ENCODE measurements around the gene GLRX5. TPM values are rescaled to one million over a fixed set of nuclear protein-coding genes. Genes with fewer than 3 reads are reported as not detected.
A peak's percentile ranks its signal among the peaks of the same experiment; 100 is the strongest.

GLRX5 gene
- total RNA-seq, 3 donors from 2014 or later: 37.3 to 45.1 (median 40.7) TPM

- Mint-ChIP-seq H3K27me3 (ENCODE audit: low read depth) (no peaks in the 10 kb centered on the region), H3K4me1 (ENCODE audit: low read depth) (peaks cover 25% of the 10 kb centered on the region), H3K9me3 (no peaks in the 10 kb centered on the region), H3K36me3 (ENCODE audit: insufficient read depth) (peaks cover 6% of the 10 kb centered on the region), H3K4me3 (no peak overlapping the region)
- no peak for DNase-seq
- no peak for ATAC-seq
Observed at GRCh38 chr14:95541932-95542930, 7.4 kb downstream of the GLRX5 start.

GRCh38 chr14:95543021-95543420 lies 8.2 kb downstream of the GLRX5 start:
- Mint-ChIP-seq H3K9me3 (no peaks in the 10 kb centered on the region), H3K27me3 (ENCODE audit: low read depth) (no peaks in the 10 kb centered on the region), H3K36me3 (ENCODE audit: insufficient read depth) (peaks cover 7% of the 10 kb centered on the region), H3K4me3 (no peak overlapping the region), H3K4me1 (ENCODE audit: low read depth) (peaks cover 20% of the 10 kb centered on the region)
- ATAC-seq (no peak), DNase-seq (no peak)

DNA sequence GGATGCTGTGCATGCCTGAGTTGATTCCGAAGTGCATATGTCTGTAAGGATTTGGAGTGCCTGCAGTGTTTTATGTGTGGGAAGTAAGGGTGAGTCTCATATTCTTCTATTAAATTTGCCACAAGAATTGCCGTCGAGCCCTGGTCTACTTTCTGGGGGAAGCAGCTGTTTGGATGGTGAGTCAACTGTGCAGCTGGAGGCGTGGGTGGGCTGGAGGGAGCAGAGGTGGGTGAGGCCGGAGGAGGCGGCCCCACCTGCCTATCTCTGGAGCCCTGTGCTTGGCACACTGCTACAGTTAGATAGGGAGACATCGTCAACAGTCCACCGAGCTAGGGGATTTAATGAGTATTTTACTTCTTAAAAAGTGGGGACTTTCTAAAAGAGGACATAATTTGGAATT lies 9.7 kb downstream of the GLRX5 start:
- H3K36me3 Mint-ChIP-seq (ENCODE audit: insufficient read depth): peaks cover 16% of the 10 kb centered on the region
- ATAC-seq: no peak
- H3K4me1 Mint-ChIP-seq (ENCODE audit: low read depth): peaks cover 13% of the 10 kb centered on the region
- no peaks in the 10 kb centered on the region for H3K27me3 Mint-ChIP-seq (ENCODE audit: low read depth)
- H3K9me3 Mint-ChIP-seq: no peaks in the 10 kb centered on the region
- H3K4me3 Mint-ChIP-seq: no peak overlapping the region
- DNase-seq: no peak

- Mint-ChIP-seq H3K4me3 (no peak overlapping the region), H3K36me3 (ENCODE audit: insufficient read depth) (peaks cover 16% of the 10 kb centered on the region), H3K9me3 (no peaks in the 10 kb centered on the region), H3K27me3 (ENCODE audit: low read depth) (no peaks in the 10 kb centered on the region), H3K4me1 (ENCODE audit: low read depth) (peaks cover 10% of the 10 kb centered on the region)
- DNase-seq (no peak), ATAC-seq (peak; percentile 58 to 65)
Observed at GRCh38 chr14:95545515-95546168, 10.8 kb downstream of the GLRX5 start.

DNA sequence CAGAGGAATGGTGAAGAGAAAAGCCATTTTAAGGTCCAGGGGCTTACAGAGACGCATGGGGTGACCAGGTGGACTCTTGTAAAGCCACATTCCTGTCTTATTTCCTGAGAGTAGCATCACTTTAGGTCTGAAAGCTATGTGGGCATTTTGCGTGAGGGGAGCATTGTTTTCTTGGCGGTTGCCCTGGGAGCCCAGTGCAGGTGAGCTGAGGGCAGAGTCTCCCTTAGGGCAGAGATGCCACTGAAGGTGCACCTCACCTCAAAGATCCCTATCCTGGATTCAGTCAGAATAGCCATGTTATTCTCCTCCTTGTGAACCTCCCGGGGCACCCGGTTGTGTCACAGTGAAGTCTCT lies 12.4 kb downstream of the GLRX5 start:
- peaks cover 16% of the 10 kb centered on the region for H3K36me3 Mint-ChIP-seq (ENCODE audit: insufficient read depth)
- ATAC-seq: no peak
- H3K4me1 Mint-ChIP-seq (ENCODE audit: low read depth): peaks cover 7% of the 10 kb centered on the region
- DNase-seq: no peak
- no peaks in the 10 kb centered on the region for H3K27me3 Mint-ChIP-seq (ENCODE audit: low read depth)
- no peak overlapping the region for H3K4me3 Mint-ChIP-seq
- H3K9me3 Mint-ChIP-seq: no peaks in the 10 kb centered on the region

- H3K4me1 Mint-ChIP-seq (ENCODE audit: low read depth): peaks cover 7% of the 10 kb centered on the region
- no peaks in the 10 kb centered on the region for H3K9me3 Mint-ChIP-seq
- no peaks in the 10 kb centered on the region for H3K27me3 Mint-ChIP-seq (ENCODE audit: low read depth)
- H3K4me3 Mint-ChIP-seq: no peak overlapping the region
- H3K36me3 Mint-ChIP-seq (ENCODE audit: insufficient read depth): peaks cover 16% of the 10 kb centered on the region
- DNase-seq: no peak
- no peak for ATAC-seq
Observed at GRCh38 chr14:95547626-95548327, 12.9 kb downstream of the GLRX5 start.

- H3K4me1 Mint-ChIP-seq (ENCODE audit: low read depth): peaks cover 7% of the 10 kb centered on the region
- no peaks in the 10 kb centered on the region for H3K9me3 Mint-ChIP-seq
- DNase-seq (no peak), ATAC-seq (no peak)
- H3K36me3 Mint-ChIP-seq (ENCODE audit: insufficient read depth): peaks cover 16% of the 10 kb centered on the region
- no peaks in the 10 kb centered on the region for H3K27me3 Mint-ChIP-seq (ENCODE audit: low read depth)
- H3K4me3 Mint-ChIP-seq: no peak overlapping the region
Observed at GRCh38 chr14:95548328-95548929, 13.6 kb downstream of the GLRX5 start.

- Mint-ChIP-seq H3K36me3 (ENCODE audit: insufficient read depth) (peaks cover 12% of the 10 kb centered on the region), H3K4me3 (no peak overlapping the region), H3K9me3 (no peaks in the 10 kb centered on the region), H3K27me3 (ENCODE audit: low read depth) (no peaks in the 10 kb centered on the region), H3K4me1 (ENCODE audit: low read depth) (peaks cover 7% of the 10 kb centered on the region)
- DNase-seq (no peak), ATAC-seq (no peak)
Observed at GRCh38 chr14:95549656-95550585, 15.1 kb downstream of the GLRX5 start.

GRCh38 chr14:95551435-95551834 lies 16.6 kb downstream of the GLRX5 start:
- no peak for ATAC-seq
- no peaks in the 10 kb centered on the region for H3K27me3 Mint-ChIP-seq (ENCODE audit: low read depth)
- DNase-seq: no peak

DNA sequence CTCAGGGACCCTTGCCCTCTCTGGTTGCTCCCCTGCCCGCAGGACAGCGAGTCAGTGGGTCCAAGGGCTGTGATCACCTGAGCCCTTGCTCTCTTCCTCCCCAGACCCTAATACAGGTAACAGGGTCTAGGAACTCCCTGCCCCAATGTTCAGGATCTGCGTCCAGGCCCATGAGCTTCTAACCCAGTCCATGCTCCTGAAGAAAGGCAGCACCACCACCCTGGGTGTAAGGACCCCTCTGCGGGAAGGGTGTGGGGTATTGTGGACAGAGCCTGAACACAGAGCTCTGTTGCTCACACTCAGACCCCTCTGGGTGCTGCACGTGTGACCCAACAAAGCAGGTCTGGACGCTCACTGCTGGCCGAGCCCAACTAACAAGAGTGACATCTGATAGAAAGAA lies 18.3 kb downstream of the GLRX5 start:
- Mint-ChIP-seq H3K27me3 (ENCODE audit: low read depth) (no peaks in the 10 kb centered on the region), H3K4me1 (ENCODE audit: low read depth) (peaks cover 1% of the 10 kb centered on the region), H3K9me3 (no peaks in the 10 kb centered on the region), H3K4me3 (no peak overlapping the region), H3K36me3 (ENCODE audit: insufficient read depth) (peaks cover 8% of the 10 kb centered on the region)
- ATAC-seq: no peak
- DNase-seq: no peak

More at GRCh38 chr14:95551435-95551834, 16.6 kb downstream of the GLRX5 start:
- Mint-ChIP-seq H3K36me3 (ENCODE audit: insufficient read depth) (peaks cover 12% of the 10 kb centered on the region), H3K4me1 (ENCODE audit: low read depth) (peaks cover 1% of the 10 kb centered on the region), H3K9me3 (no peaks in the 10 kb centered on the region), H3K4me3 (no peak overlapping the region)

- H3K4me3 Mint-ChIP-seq: no peak overlapping the region
- H3K27me3 Mint-ChIP-seq (ENCODE audit: low read depth): no peaks in the 10 kb centered on the region
- no peaks in the 10 kb centered on the region for H3K36me3 Mint-ChIP-seq (ENCODE audit: insufficient read depth)
- no peak for ATAC-seq
- peaks cover 1% of the 10 kb centered on the region for H3K4me1 Mint-ChIP-seq (ENCODE audit: low read depth)
- H3K9me3 Mint-ChIP-seq: no peaks in the 10 kb centered on the region
- no peak for DNase-seq
Observed at GRCh38 chr14:95555053-95555452, 20.2 kb downstream of the GLRX5 start.

DNA sequence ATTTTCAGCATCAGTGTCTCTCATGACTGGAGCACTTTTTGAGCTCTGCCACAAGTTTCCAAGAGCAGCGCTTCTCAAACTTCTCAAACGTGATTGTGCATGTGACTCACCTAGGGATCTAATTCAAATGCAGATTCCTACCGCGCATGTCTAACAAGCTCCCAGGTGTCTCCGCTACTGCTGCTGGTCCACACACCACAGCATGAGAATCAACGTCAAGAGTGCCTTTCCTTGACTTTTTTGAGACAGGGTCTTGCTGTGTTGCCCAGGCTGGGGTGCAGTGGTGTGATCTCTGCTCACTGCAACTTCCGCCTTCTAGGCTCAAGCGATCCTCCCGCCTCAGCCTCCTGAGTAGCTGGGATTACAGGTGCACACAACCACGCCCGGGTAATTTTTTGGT lies 22.4 kb downstream of the GLRX5 start:
- Mint-ChIP-seq H3K36me3 (ENCODE audit: insufficient read depth) (no peaks in the 10 kb centered on the region), H3K27me3 (ENCODE audit: low read depth) (peaks cover 10% of the 10 kb centered on the region), H3K4me1 (ENCODE audit: low read depth) (peaks cover 3% of the 10 kb centered on the region)

DNA sequence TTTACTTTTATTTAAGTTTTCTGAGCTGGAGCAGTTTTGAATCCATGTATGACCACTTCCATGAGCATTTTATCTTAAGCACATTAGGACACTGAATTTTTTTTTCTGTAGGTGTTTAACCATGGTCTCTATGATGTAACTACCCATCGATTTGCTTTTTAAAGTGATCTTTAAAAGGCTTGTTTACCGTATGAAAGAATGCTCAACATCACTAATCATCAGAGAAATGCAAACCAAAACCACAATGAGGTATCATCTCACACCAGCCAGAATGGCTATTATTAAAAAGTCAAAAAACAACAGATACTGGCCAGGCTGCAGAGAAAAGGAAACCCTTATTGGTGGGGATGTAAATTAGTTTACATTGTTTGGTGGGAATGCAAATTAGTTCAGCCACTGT lies 23.0 kb downstream of the GLRX5 start:
- no peaks in the 10 kb centered on the region for H3K36me3 Mint-ChIP-seq (ENCODE audit: insufficient read depth)
- DNase-seq (no peak), ATAC-seq (no peak)
- H3K9me3 Mint-ChIP-seq: no peaks in the 10 kb centered on the region
- peaks cover 14% of the 10 kb centered on the region for H3K27me3 Mint-ChIP-seq (ENCODE audit: low read depth)
- peaks cover 3% of the 10 kb centered on the region for H3K4me1 Mint-ChIP-seq (ENCODE audit: low read depth)
- H3K4me3 Mint-ChIP-seq: no peak overlapping the region

More for the DNA sequence above, 22.4 kb downstream of the GLRX5 start:
- no peaks in the 10 kb centered on the region for H3K9me3 Mint-ChIP-seq
- no peak overlapping the region for H3K4me3 Mint-ChIP-seq
- ATAC-seq (no peak), DNase-seq (no peak)

All from activated T-cell treated with anti-CD3 and anti-CD28 coated beads, Interleukin-2, amount 50 U/mL, for 4 hours (primary cell).